IMR-90 (cell line): Measurements from ENCODE around the gene RHOT2. TPM values are rescaled to one million over a fixed set of nuclear protein-coding genes. Genes with fewer than 3 reads are reported as not detected.

Experiments
- ATAC-seq: fragments of 200-7000 bp; cut with Tn5 transposase; 2 replicates; pipeline ENCODE4 v1.9.1; 2020; ENCODE audit warnings: low read depth, mild to moderate bottlenecking, moderate library complexity
- BruUV-seq: library from RNA; stranded (reverse); fragments of 400-500 nt; replicated peaks from 2 replicates; lab custom pipeline; 2021; lab: Mats Ljungman, UMichigan
- CTCF ChIA-PET: fragments of 300-600 bp; formaldehyde crosslinking; extraction: SDS; loops from one replicate; lab custom pipeline; 2021; ENCODE audit warnings: antibody characterized with exemption; lab: Yijun Ruan, JAX
- POLR2A ChIA-PET: fragments of 300-600 bp; sonication (Branson Sonifier 250); formaldehyde crosslinking; loops from one replicate; lab custom pipeline; 2022; ENCODE audit warnings: antibody characterized with exemption; ENCODE audit not compliant: unreplicated experiment; lab: Charles Lee
- DNase-seq: peaks from one replicate; pipeline ENCODE4 v3.0.0; 2013
- H2AFZ ChIP-seq: replicated peaks from 2 replicates; pipeline ENCODE3; 2013; ENCODE audit warnings: low read length, mild to moderate bottlenecking; ENCODE audit not compliant: poor library complexity
- H2AK5ac ChIP-seq: 2 replicates; pipeline ENCODE4 v1.6.1; 2013; ENCODE audit warnings: low read depth, low read length, inconsistent platforms
- H2AK9ac ChIP-seq: replicated peaks from 2 replicates; pipeline ENCODE3; 2013; ENCODE audit warnings: mild to moderate bottlenecking, low read depth, low read length, moderate library complexity; ENCODE audit not compliant: poor library complexity
- H2BK120ac ChIP-seq: 2 replicates; pipeline ENCODE4 v1.6.1; 2013; ENCODE audit warnings: low read depth, low read length, inconsistent platforms
- H2BK15ac ChIP-seq: 3 replicates; pipeline ENCODE4 v1.6.1; 2013; ENCODE audit warnings: low read depth, low read length, inconsistent platforms
- H2BK20ac ChIP-seq: 2 replicates; pipeline ENCODE4 v1.6.1; 2013; ENCODE audit warnings: low read depth, mild to moderate bottlenecking, inconsistent platforms, low read length, moderate library complexity
- H2BK5ac ChIP-seq: 2 replicates; pipeline ENCODE4 v1.6.1; 2013; ENCODE audit warnings: mild to moderate bottlenecking, low read depth, low read length, inconsistent platforms; ENCODE audit not compliant: poor library complexity, severe bottlenecking
- H3K14ac ChIP-seq: replicated peaks from 2 replicates; pipeline ENCODE4 v1.6.1; 2013; ENCODE audit warnings: low read depth, low read length, inconsistent platforms
- H3K18ac ChIP-seq: 2 replicates; pipeline ENCODE4 v1.6.1; 2013; ENCODE audit warnings: low read depth, low read length, control low read depth
- H3K23ac ChIP-seq: 2 replicates; pipeline ENCODE4 v1.6.1; 2013; ENCODE audit warnings: low read depth, low read length, inconsistent platforms
- H3K27ac ChIP-seq: 2 replicates; pipeline ENCODE4 v1.5.1; 2013; ENCODE audit warnings: mild to moderate bottlenecking, control low read depth, low read length; ENCODE audit not compliant: insufficient read depth
- H3K27me3 ChIP-seq: 2 replicates; pipeline ENCODE4 v1.6.1; 2013; ENCODE audit warnings: low read length; ENCODE audit not compliant: control insufficient read depth, insufficient read depth
- H3K36me3 ChIP-seq: 2 replicates; pipeline ENCODE4 v1.6.1; 2013; ENCODE audit warnings: low read length, mixed read lengths; ENCODE audit not compliant: control insufficient read depth, insufficient read depth
- H3K4ac ChIP-seq: 2 replicates; pipeline ENCODE4 v1.6.1; 2013; ENCODE audit warnings: low read depth, low read length, inconsistent platforms
- H3K4me1 ChIP-seq: 2 replicates; pipeline ENCODE4 v1.6.1; 2013; ENCODE audit warnings: low read length, mixed read lengths; ENCODE audit not compliant: control insufficient read depth, insufficient read depth
- H3K4me2 ChIP-seq: 2 replicates; pipeline ENCODE4 v1.6.1; 2013; ENCODE audit warnings: low read depth, mild to moderate bottlenecking, control low read depth, low read length, moderate library complexity
- H3K4me3 ChIP-seq: 2 replicates; pipeline ENCODE4 v1.5.1; 2013; ENCODE audit warnings: low read depth, mild to moderate bottlenecking, control low read depth, low read length, moderate library complexity; ENCODE audit not compliant: insufficient read depth
- H3K56ac ChIP-seq: 2 replicates; pipeline ENCODE4 v1.6.1; 2013; ENCODE audit warnings: low read length, inconsistent platforms; ENCODE audit not compliant: insufficient read depth; ENCODE audit errors: extremely low read depth
- H3K79me1 ChIP-seq, 2 experiments: 2 replicates each; pipeline ENCODE4 v1.6.1; 2013; ENCODE audit warnings: low read length in 2 of 2, inconsistent platforms in 1 of 2, low read depth in 1 of 2
- H3K9ac ChIP-seq: 2 replicates; pipeline ENCODE4 v1.6.1; 2013; ENCODE audit warnings: low read depth, low read length, control low read depth
- H3K9me1 ChIP-seq: 2 replicates; pipeline ENCODE4 v1.6.1; 2013; ENCODE audit warnings: low read length, inconsistent platforms; ENCODE audit not compliant: insufficient read depth
- H3K9me3 ChIP-seq: 2 replicates; pipeline ENCODE4 v1.6.1; 2013; ENCODE audit warnings: low read length; ENCODE audit not compliant: control insufficient read depth, insufficient read depth
- H4K20me1 ChIP-seq: 2 replicates; pipeline ENCODE4 v1.6.1; 2013; ENCODE audit warnings: low read length, inconsistent platforms; ENCODE audit not compliant: insufficient read depth
- H4K5ac ChIP-seq: 2 replicates; pipeline ENCODE4 v1.6.1; 2013; ENCODE audit warnings: mild to moderate bottlenecking, low read depth, low read length, control low read depth
- H4K8ac ChIP-seq, 2 experiments: 2 replicates each; pipeline ENCODE4 v1.6.1; 2013; ENCODE audit warnings: low read depth in 2 of 2, low read length in 2 of 2, control low read depth in 1 of 2, inconsistent platforms in 1 of 2
- H4K91ac ChIP-seq: 2 replicates; pipeline ENCODE4 v1.6.1; 2013; ENCODE audit warnings: low read depth, low read length, inconsistent platforms; ENCODE audit not compliant: insufficient read depth
- FOS ChIP-seq: fragments of 150-350 bp; IDR thresholded peaks from 2 replicates; pipeline ENCODE4 v1.6.1; 2016; ENCODE audit warnings: low read depth, low read length
- MAZ ChIP-seq: IDR thresholded peaks from 2 replicates; pipeline ENCODE4 v1.6.1; 2012; ENCODE audit warnings: low read depth, mild to moderate bottlenecking, low read length, improper control_type of control experiment, moderate library complexity, borderline replicate concordance
- NFE2L2 ChIP-seq: fragments of 150-350 bp; IDR thresholded peaks from 2 replicates; pipeline ENCODE4 v1.6.1; 2016; ENCODE audit warnings: low read depth, mild to moderate bottlenecking, low read length
- USF2 ChIP-seq: fragments of 150-350 bp; IDR thresholded peaks from 2 replicates; pipeline ENCODE4 v1.6.1; 2017; ENCODE audit warnings: mild to moderate bottlenecking, antibody characterized with exemption, low read length, low read depth
- WGBS, 2 experiments: methylation state at CpG; one replicate each; pipeline versions ENCODE4 v1.1.5 to v1.1.7; 2013; ENCODE audit warnings: missing lambda C conversion rate in 2 of 2; ENCODE audit not compliant: insufficient read length in 1 of 2; ENCODE audit errors: extremely low coverage in 2 of 2; 5-methylcytosine and 5-hydroxymethylcytosine counted together
- dilution Hi-C: fragments of 300-500 bp; cut with HindIII; formaldehyde crosslinking; loops from one replicate; pipeline ENCODE4 v1.14.3; 2018; ENCODE audit warnings: low sequenced_read_pairs; ENCODE audit not compliant: unreplicated experiment
- in situ Hi-C: fragments of 300-500 bp; cut with MboI; formaldehyde crosslinking; loops from 3 replicates; pipeline ENCODE4 v1.14.3; 2019; ENCODE audit warnings: low sequenced_read_pairs, inconsistent platforms, mixed read lengths
- intact Hi-C: fragments of 100-400 bp; cut with micrococcal nuclease; formaldehyde crosslinking; loops from 2 replicates; pipeline ENCODE4 v1.10.0; 2022
- polyA plus RNA-seq, 3 experiments: library from polyadenylated mRNA; depleted of rRNA; stranded (reverse); fragments of >200 nt; gene quantifications; 2 replicates each; pipeline ENCODE4 v1.2.3, GENCODE V29; 2012; ENCODE audit warnings: low replicate concordance in 1 of 3
- total RNA-seq: library from RNA; depleted of rRNA; stranded (reverse); fragments of >200 nt; gene quantifications from 2 replicates; pipeline ENCODE4 v1.2.3, GENCODE V29; 2012

RHOT2 gene
- total and polyA plus RNA-seq, 2 of the 4 experiments (the other 2 are of a cell fraction): 20.3 to 181 TPM

- intact Hi-C loops: loop anchor here (5.0 kb wide), 1 partner anchor 267 kb away; the partner anchor contains the start of gene SOX8
- peak within 1 kb of the TSS; percentile 86 for H2AFZ ChIP-seq
- ATAC-seq: peak; percentile 83
These were observed 46.9 kb downstream of the RHOT2 start, which contains the start of gene METRN for GRCh38 chr16:714558-715476. Gene METRN (plus strand): TSS chr16:715118. CDS start chr16:715290, 172 bp downstream.

More at GRCh38 chr16:714558-715476, 46.9 kb downstream of the RHOT2 start, which contains the start of gene METRN:
- Histone ChIP-seq H3K27ac (no peak within 1 kb of the TSS; the same call in 1 of the 2 replicates), H2BK5ac (no peak within 1 kb of the TSS), H2BK120ac (no peak within 1 kb of the TSS), H3K23ac (peak within 1 kb of the TSS; percentile 31; the same call in 1 of the 2 replicates), H3K9me1 (no peaks in the 10 kb centered on the region), H2AK9ac (peak within 1 kb of the TSS; percentile 85), H3K9me3 (no peaks in the 10 kb centered on the region), H4K5ac (no peak within 1 kb of the TSS), H4K20me1 (peaks cover 7% of the 10 kb centered on the region), H2BK20ac (0 out of 2 replicates have a peak within 1 kb of the TSS, but pooled peaks have one; percentile 10), H3K4me3 (peak within 1 kb of the TSS; percentile 70), H3K18ac (no peak within 1 kb of the TSS), H2BK15ac (no peak within 1 kb of the TSS), H3K27me3 (no peaks in the 10 kb centered on the region), H3K4me1 (peaks cover 14% of the 10 kb centered on the region), H3K4me2 (peak within 1 kb of the TSS; percentile 90), H3K79me1 (peaks cover 13 to 23% of the 10 kb centered on the region in 2 experiments), H3K9ac (peak within 1 kb of the TSS; percentile 51; the same call in 1 of the 2 replicates), H2AK5ac (peak within 1 kb of the TSS; percentile 42; the same call in 1 of the 2 replicates), H3K14ac (no peak within 1 kb of the TSS), H3K36me3 (no peaks in the 10 kb centered on the region), H4K91ac (no peak within 1 kb of the TSS), H4K8ac (peak within 1 kb of the TSS in 1 of 2 experiments; percentile 77; a peak in 1 of 4 replicates), H3K4ac (0 out of 2 replicates have a peak within 1 kb of the TSS, but pooled peaks have one; percentile 52), H3K56ac (no peak within 1 kb of the TSS)
- ChIA-PET CTCF (interaction anchor here (1.6 kb wide), 1 partner anchor 388 kb away, joined by 3 read pairs; no protein-coding TSS in a partner anchor), POLR2A (no interaction called here)
- dilution Hi-C loops (no loop called here), in situ Hi-C loops (loop anchor here (5.0 to 25.0 kb wide), 2 partner anchors 72 to 347 kb away; partner anchors contain the start of genes CHTF18, RPUSD1 and SSTR5)
- no TSS peak for BruUV-seq
- WGBS, 2 experiments: 7% methylated on average over 46 of the region's 108 CpGs; no CpG with 5 or more reads in 1 of the 2 experiments
- DNase-seq: peak; percentile 78
- TF ChIP-seq USF2 (no peak), FOS (no peak), NFE2L2 (no peak), MAZ (peak; percentile 52; the same call in 1 of the 2 replicates)
